ENCODE data around the gene TBC1D1. TPM values are rescaled to one million over a fixed set of nuclear protein-coding genes. Genes with fewer than 3 reads are reported as not detected.

Gene TBC1D1
- polyA plus RNA-seq, 3 donors, result 23.3 to 70.0 (median 31.5) TPM

DNA sequence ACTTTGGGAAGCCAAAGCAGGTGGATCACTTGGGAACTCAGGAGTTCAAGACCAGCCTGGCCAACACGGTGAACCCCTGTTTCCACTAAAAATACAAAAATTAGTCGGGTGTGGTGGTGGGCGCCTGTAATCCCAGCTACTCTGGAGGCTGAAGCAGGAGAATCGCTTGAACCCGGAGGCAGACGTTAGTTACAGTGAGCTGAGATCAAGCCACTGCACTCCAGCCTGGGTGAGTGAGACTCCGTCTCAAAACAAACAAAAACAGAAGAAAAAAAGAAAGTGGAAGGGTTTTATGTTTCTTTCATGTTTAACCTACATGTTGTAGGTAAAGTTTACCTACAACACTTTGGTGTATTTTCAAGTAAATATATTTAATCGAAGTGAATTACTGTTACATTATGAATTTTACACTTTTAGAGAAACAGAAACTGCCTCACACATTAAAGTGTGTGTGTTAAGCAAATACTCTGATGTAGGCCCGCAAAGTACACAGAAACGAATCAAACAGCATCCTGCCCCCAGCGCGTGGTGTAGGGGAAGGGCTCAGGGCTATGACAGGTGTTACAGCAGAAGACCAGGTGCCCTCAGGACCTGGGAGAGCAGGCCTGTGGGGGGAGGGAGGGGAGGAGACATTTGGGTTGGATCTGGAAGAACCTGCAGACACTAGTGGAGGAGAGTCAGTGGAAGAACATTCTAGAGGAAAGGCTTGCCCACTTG, 108.3 kb downstream of the TBC1D1 start:
- no peak overlapping the region for H3K4me3 ChIP-seq (replicated peaks in 1 of 3; ENCODE audit: low read depth in 2 of 3, low read length in 3 of 3)
- intact Hi-C loops (cut with micrococcal nuclease), result no loop called here
- peaks cover 24% of the 10 kb centered on the region for H3K4me1 Mint-ChIP-seq
- H3K4me2 ChIP-seq (replicated peaks; ENCODE audit: extremely low read depth, low read length, poor library complexity, severe bottlenecking), result no peak overlapping the region
- DNase-seq, result no peak
- H3K27me3 Mint-ChIP-seq (ENCODE audit: low read depth in 3 of 3), result no peaks in the 10 kb centered on the region
- no peak overlapping the region for H3K9ac ChIP-seq (ENCODE audit: insufficient read depth, low read length, poor library complexity, severe bottlenecking)
- H3K36me3 Mint-ChIP-seq, result peaks cover 17 to 24% of the 10 kb centered on the region in 2 donors
- no peak overlapping the region for H3K27ac ChIP-seq (ENCODE audit: low read depth in 1 of 2, low read length in 2 of 2)
- TF ChIP-seq, protein P1, sequence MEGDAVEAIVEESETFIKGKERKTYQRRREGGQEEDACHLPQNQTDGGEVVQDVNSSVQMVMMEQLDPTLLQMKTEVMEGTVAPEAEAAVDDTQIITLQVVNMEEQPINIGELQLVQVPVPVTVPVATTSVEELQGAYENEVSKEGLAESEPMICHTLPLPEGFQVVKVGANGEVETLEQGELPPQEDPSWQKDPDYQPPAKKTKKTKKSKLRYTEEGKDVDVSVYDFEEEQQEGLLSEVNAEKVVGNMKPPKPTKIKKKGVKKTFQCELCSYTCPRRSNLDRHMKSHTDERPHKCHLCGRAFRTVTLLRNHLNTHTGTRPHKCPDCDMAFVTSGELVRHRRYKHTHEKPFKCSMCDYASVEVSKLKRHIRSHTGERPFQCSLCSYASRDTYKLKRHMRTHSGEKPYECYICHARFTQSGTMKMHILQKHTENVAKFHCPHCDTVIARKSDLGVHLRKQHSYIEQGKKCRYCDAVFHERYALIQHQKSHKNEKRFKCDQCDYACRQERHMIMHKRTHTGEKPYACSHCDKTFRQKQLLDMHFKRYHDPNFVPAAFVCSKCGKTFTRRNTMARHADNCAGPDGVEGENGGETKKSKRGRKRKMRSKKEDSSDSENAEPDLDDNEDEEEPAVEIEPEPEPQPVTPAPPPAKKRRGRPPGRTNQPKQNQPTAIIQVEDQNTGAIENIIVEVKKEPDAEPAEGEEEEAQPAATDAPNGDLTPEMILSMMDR (IDR thresholded peaks at IDR 0.05), result no peak
- H4K20me1 ChIP-seq (ENCODE audit: insufficient read depth, low read length), result peaks cover 92% of the 10 kb centered on the region
- H3K27me3 ChIP-seq (ENCODE audit: control insufficient read depth in 2 of 2, insufficient read depth in 2 of 2, low read length in 2 of 2), result no peaks in the 10 kb centered on the region
- no peak overlapping the region for H3K4me3 Mint-ChIP-seq
- WGBS (ENCODE audit: insufficient coverage), result 100% methylated on average over 3 of the region's 12 CpGs
- peak overlapping the region in 4 of 7 donors; percentile 12 to 69 (median 40) for H3K27ac Mint-ChIP-seq
- H3K79me2 ChIP-seq (ENCODE audit: insufficient read depth, low read length), result peaks cover 100% of the 10 kb centered on the region
- H3K9me3 ChIP-seq (replicated peaks in 1 of 2; ENCODE audit: control insufficient read depth in 1 of 2, insufficient read depth in 1 of 2, low read length in 2 of 2), result no peaks in the 10 kb centered on the region
- H3K9me3 Mint-ChIP-seq, result no peaks in the 10 kb centered on the region
- H3K4me1 ChIP-seq (ENCODE audit: control insufficient read depth in 1 of 2, insufficient read depth in 2 of 2, low read length in 2 of 2), result peaks cover 7 to 8% of the 10 kb centered on the region in 2 donors
- no peak overlapping the region for H2AFZ ChIP-seq (ENCODE audit: insufficient read depth, low read depth, low read length, poor library complexity, severe bottlenecking)
- peaks cover 4 to 28% of the 10 kb centered on the region in 2 donors for H3K36me3 ChIP-seq (replicated peaks in 1 of 2; ENCODE audit: control insufficient read depth in 1 of 2, insufficient read depth in 2 of 2, low read length in 2 of 2)

DNA sequence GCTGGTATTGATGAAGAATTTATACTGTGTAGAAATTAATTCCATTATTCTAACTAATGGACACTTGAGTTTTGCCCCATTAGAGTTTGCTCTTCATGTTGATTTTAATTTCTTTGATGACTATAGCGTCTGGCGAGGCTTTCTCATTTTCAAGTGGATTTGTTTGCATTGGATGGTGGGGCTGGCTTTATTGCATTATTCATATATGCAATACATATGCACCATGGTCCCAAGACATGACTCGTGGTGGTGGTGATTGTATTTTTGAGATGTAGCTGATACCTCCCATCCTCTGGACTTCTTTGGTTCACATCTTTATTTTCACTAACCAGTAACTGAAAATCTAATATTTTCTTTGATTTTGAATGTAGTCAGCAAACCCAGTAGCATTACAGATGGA, 109.1 kb downstream of the TBC1D1 start:
- TF ChIP-seq, protein P1 (IDR thresholded peaks at IDR 0.05), result no peak
- Mint-ChIP-seq H3K36me3 (peaks cover 17 to 23% of the 10 kb centered on the region in 2 donors), H3K4me1 (peaks cover 24% of the 10 kb centered on the region), H3K9me3 (no peaks in the 10 kb centered on the region), H3K27me3 (ENCODE audit: low read depth in 3 of 3) (no peaks in the 10 kb centered on the region), H3K27ac (no peak overlapping the region), H3K4me3 (no peak overlapping the region)
- intact Hi-C loops (cut with micrococcal nuclease), result no loop called here
- Histone ChIP-seq H2AFZ (ENCODE audit: insufficient read depth, low read depth, low read length, poor library complexity, severe bottlenecking) (no peak overlapping the region), H3K79me2 (ENCODE audit: insufficient read depth, low read length) (peaks cover 100% of the 10 kb centered on the region), H3K36me3 (replicated peaks in 1 of 2; ENCODE audit: control insufficient read depth in 1 of 2, insufficient read depth in 2 of 2, low read length in 2 of 2) (peaks cover 4 to 28% of the 10 kb centered on the region in 2 donors), H3K9ac (ENCODE audit: insufficient read depth, low read length, poor library complexity, severe bottlenecking) (no peak overlapping the region), H3K9me3 (replicated peaks in 1 of 2; ENCODE audit: control insufficient read depth in 1 of 2, insufficient read depth in 1 of 2, low read length in 2 of 2) (no peaks in the 10 kb centered on the region), H3K4me1 (ENCODE audit: control insufficient read depth in 1 of 2, insufficient read depth in 2 of 2, low read length in 2 of 2) (no peaks in the 10 kb centered on the region), H3K27me3 (ENCODE audit: control insufficient read depth in 2 of 2, insufficient read depth in 2 of 2, low read length in 2 of 2) (no peaks in the 10 kb centered on the region), H3K4me3 (replicated peaks in 1 of 3; ENCODE audit: low read depth in 2 of 3, low read length in 3 of 3) (no peak overlapping the region), H4K20me1 (ENCODE audit: insufficient read depth, low read length) (peaks cover 92% of the 10 kb centered on the region), H3K4me2 (replicated peaks; ENCODE audit: extremely low read depth, low read length, poor library complexity, severe bottlenecking) (no peak overlapping the region), H3K27ac (ENCODE audit: low read depth in 1 of 2, low read length in 2 of 2) (no peak overlapping the region)
- DNase-seq, result no peak
- WGBS (ENCODE audit: insufficient coverage), result no CpG with 5 or more reads among the region's 3 CpGs

Measured in CD14-positive monocyte (primary cell).